ENCODE data around the gene CSNK1D.

DNA sequence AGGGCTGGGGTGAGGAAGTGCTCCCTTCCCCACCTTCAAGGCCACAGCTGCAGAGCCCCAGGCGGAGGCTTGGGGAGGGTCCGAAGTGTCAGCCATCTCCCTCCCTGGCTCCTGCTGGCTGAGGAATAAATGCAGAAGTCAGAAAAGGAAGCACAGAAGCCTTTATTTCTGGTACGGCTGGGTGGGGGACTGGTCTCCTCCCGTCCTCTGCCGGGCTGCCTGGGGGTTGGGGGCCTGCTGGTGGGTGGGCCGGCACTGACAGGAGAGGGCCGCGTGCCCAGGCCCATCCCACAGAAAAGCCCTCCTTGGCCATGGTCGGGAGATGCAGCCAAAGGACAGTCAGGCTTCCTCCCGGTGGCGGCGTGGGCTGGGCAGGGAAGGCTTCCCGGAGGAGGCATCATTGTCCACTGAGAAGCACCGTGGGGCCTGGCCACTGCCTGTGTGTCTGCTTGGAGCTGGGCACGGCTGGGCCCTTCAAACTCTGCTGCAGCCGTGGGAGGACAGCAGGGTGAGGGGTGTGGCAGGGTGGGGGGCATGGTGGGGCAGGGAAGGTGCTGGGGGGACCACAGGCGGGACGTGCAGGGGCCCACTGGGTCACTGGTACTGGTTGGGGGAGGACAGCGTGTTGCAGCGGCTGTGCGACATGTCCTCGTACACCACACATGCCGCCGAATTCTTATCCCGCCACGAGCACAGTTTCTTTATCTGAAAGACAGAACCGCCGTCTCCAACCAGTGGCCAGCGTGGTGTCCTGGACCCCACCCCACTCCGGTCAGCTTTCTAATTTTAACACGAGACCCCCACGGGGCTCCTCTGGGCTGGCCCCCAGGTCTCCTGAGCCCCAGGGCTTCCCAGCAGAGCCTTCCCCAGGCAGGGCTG lies 41.5 kb upstream of the CSNK1D start:
- TF ChIP-seq, protein P1, sequence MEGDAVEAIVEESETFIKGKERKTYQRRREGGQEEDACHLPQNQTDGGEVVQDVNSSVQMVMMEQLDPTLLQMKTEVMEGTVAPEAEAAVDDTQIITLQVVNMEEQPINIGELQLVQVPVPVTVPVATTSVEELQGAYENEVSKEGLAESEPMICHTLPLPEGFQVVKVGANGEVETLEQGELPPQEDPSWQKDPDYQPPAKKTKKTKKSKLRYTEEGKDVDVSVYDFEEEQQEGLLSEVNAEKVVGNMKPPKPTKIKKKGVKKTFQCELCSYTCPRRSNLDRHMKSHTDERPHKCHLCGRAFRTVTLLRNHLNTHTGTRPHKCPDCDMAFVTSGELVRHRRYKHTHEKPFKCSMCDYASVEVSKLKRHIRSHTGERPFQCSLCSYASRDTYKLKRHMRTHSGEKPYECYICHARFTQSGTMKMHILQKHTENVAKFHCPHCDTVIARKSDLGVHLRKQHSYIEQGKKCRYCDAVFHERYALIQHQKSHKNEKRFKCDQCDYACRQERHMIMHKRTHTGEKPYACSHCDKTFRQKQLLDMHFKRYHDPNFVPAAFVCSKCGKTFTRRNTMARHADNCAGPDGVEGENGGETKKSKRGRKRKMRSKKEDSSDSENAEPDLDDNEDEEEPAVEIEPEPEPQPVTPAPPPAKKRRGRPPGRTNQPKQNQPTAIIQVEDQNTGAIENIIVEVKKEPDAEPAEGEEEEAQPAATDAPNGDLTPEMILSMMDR (IDR thresholded peaks at IDR 0.05): no peak
- no peak for TF ChIP-seq POLR2A (IDR thresholded peaks at IDR 0.05)
